Smooth muscle cell (in vitro differentiated cells): ENCODE data around the gene MVB12B. TPM values are rescaled to one million over a fixed set of nuclear protein-coding genes. Genes with fewer than 3 reads are reported as not detected.

Experiments
- DNase-seq: peaks from one replicate; lab custom pipeline; 2025; ENCODE audit not compliant: unreplicated experiment; lab: John Stamatoyannopoulos, UW
- H2AFZ ChIP-seq: fragments of 200-600 bp; sonication (generic); 2 replicates; pipeline ENCODE4 v1.6.0; 2016; ENCODE audit warnings: antibody characterized with exemption, low read depth, mild to moderate bottlenecking
- H3F3A ChIP-seq: fragments of 200-600 bp; sonication (generic); 2 replicates; pipeline ENCODE4 v1.6.0; 2017; ENCODE audit warnings: antibody characterized with exemption, low read depth
- H3K27ac ChIP-seq: fragments of 200-600 bp; sonication (generic); 2 replicates; pipeline ENCODE4 v1.5.1; 2016; ENCODE audit warnings: low read depth, mild to moderate bottlenecking
- H3K27me3 ChIP-seq: fragments of 200-600 bp; sonication (generic); 2 replicates; pipeline ENCODE4 v1.6.1; 2016; ENCODE audit warnings: low read depth, mild to moderate bottlenecking
- H3K36me3 ChIP-seq: fragments of 200-600 bp; sonication (generic); 2 replicates; pipeline ENCODE4 v1.5.1; 2016; ENCODE audit warnings: low read depth
- H3K4me1 ChIP-seq: fragments of 200-600 bp; sonication (generic); 2 replicates; pipeline ENCODE4 v1.5.1; 2016; ENCODE audit warnings: low read depth
- H3K4me2 ChIP-seq: fragments of 200-600 bp; sonication (generic); 2 replicates; pipeline ENCODE4 v1.6.0; 2016; ENCODE audit warnings: mild to moderate bottlenecking
- H3K4me3 ChIP-seq: fragments of 200-600 bp; sonication (generic); 2 replicates; pipeline ENCODE4 v1.5.1; 2016; ENCODE audit warnings: mild to moderate bottlenecking
- H3K79me2 ChIP-seq: fragments of 200-600 bp; sonication (generic); 2 replicates; pipeline ENCODE4 v1.6.0; 2016; ENCODE audit warnings: low read depth, mild to moderate bottlenecking
- H3K9ac ChIP-seq: fragments of 200-600 bp; sonication (generic); 2 replicates; pipeline ENCODE4 v1.6.0; 2016; ENCODE audit warnings: low read depth
- H3K9me3 ChIP-seq: fragments of 200-600 bp; sonication (generic); replicated peaks from 2 replicates; pipeline ENCODE4 v1.5.1; 2016; ENCODE audit warnings: low read depth
- H4K20me1 ChIP-seq: fragments of 200-600 bp; sonication (generic); 2 replicates; pipeline ENCODE4 v1.6.0; 2016; ENCODE audit warnings: low read depth
- WGBS: methylation state at CpG from one replicate; pipeline ENCODE4 v1.1.7; 2016; ENCODE audit warnings: low lambda C conversion rate; 5-methylcytosine and 5-hydroxymethylcytosine counted together
- polyA plus RNA-seq: library from polyadenylated mRNA; unstranded; fragments of >200 nt; fragmentation: Nextera tagmentation; extraction: Ambion mirVana; gene quantifications from 2 replicates; pipeline ENCODE4 v1.2.1, GENCODE V29; 2016
- total RNA-seq: library from RNA; depleted of rRNA; stranded (reverse); fragments of >200 nt; gene quantifications from 2 replicates; pipeline ENCODE4 v1.2.3, GENCODE V29; 2014
- TF ChIP-seq, protein P1 (sequence below): fragments of 200-600 bp; sonication (generic); IDR thresholded peaks from 2 replicates; pipeline ENCODE4 v1.5.1; 2017; ENCODE audit warnings: borderline replicate concordance, mild to moderate bottlenecking, antibody characterized with exemption; ENCODE audit not compliant: insufficient read depth, poor library complexity, severe bottlenecking

MVB12B gene
- total and polyA plus RNA-seq, 2 experiments from 2014 or later, result 4.3 to 5.4 TPM

DNA sequence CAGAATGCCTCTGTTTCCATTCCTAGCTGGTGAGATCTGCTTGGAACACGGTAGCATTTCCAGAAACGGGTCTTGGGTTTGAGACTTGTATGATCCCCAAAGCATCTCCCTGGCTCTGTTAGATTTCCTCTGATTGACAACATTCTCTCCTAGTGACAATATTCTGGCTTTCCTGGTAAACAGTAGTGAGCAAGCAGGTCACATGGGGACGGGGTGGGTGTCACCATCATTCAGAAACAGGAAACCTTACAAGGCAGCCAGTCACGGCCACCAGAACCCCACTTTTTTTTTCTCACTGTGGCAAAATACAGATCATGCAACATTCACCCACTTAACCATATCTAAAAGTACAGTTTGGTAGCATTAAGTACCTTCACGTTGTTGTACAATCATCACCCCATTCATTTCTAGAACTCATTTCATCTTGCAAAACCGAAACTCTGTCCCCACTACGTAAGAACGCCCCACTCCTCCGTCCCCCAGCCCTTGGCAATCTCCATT, 197.0 kb downstream of the MVB12B start:
- no peak for DNase-seq

DNA sequence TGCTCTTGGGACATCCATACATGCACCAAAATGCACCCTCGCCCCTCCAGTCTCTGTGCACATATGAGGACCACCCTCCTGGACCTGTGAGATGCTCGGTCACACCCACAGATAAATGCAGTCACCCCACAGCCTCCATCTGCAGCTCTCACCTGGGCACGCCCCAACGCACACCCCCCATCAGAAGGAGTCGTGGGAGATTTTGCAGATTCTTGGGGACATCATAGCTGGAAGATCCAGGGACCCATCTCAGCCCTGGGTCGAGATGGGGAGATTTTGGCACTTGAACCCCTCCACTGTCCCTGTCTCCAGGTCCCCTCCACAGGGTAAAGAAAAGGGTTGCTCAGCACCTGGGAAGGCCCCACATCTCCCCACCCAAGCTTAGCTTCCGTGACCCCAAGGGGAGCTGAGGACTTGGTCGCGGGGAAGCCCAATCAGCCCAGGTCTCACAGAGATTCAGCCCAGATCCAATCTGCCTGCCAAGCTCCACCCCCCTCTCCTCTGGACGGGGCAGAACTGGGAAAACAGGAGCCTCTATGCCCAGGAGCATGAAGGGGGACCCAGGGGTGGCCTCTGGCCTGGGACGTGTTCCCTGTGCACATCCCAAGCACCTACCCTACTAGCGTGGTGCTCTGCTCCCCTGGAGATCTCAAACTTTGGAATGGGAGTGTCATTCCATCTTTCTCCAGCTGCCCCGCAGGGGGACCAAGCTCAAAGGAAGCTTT, 197.9 kb downstream of the MVB12B start:
- Histone ChIP-seq H2AFZ (no peak overlapping the region), H3F3A (no peaks in the 10 kb centered on the region), H3K27me3 (peaks cover 11% of the 10 kb centered on the region), H3K4me3 (no peak overlapping the region), H3K79me2 (no peaks in the 10 kb centered on the region), H3K4me2 (no peak overlapping the region), H4K20me1 (no peaks in the 10 kb centered on the region), H3K27ac (no peak overlapping the region), H3K36me3 (no peaks in the 10 kb centered on the region), H3K9ac (no peak overlapping the region), H3K9me3 (no peaks in the 10 kb centered on the region), H3K4me1 (peaks cover 28% of the 10 kb centered on the region)
- TF ChIP-seq, protein P1, sequence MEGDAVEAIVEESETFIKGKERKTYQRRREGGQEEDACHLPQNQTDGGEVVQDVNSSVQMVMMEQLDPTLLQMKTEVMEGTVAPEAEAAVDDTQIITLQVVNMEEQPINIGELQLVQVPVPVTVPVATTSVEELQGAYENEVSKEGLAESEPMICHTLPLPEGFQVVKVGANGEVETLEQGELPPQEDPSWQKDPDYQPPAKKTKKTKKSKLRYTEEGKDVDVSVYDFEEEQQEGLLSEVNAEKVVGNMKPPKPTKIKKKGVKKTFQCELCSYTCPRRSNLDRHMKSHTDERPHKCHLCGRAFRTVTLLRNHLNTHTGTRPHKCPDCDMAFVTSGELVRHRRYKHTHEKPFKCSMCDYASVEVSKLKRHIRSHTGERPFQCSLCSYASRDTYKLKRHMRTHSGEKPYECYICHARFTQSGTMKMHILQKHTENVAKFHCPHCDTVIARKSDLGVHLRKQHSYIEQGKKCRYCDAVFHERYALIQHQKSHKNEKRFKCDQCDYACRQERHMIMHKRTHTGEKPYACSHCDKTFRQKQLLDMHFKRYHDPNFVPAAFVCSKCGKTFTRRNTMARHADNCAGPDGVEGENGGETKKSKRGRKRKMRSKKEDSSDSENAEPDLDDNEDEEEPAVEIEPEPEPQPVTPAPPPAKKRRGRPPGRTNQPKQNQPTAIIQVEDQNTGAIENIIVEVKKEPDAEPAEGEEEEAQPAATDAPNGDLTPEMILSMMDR, result no peak
- WGBS, result 84% methylated on average over 13 of the region's 13 CpGs
- DNase-seq, result no peak

More for the DNA sequence above, 197.0 kb downstream of the MVB12B start:
- Histone ChIP-seq H3K4me1 (peaks cover 28% of the 10 kb centered on the region), H3K4me2 (no peak overlapping the region), H3K4me3 (no peak overlapping the region), H3K27ac (no peak overlapping the region), H4K20me1 (no peaks in the 10 kb centered on the region), H2AFZ (no peak overlapping the region), H3K36me3 (no peaks in the 10 kb centered on the region), H3K9ac (no peak overlapping the region), H3K27me3 (peaks cover 11% of the 10 kb centered on the region), H3K79me2 (no peaks in the 10 kb centered on the region), H3F3A (no peaks in the 10 kb centered on the region), H3K9me3 (no peaks in the 10 kb centered on the region)
- WGBS, result 81% methylated on average over 9 of the region's 9 CpGs
- TF ChIP-seq, protein P1, result no peak

DNA sequence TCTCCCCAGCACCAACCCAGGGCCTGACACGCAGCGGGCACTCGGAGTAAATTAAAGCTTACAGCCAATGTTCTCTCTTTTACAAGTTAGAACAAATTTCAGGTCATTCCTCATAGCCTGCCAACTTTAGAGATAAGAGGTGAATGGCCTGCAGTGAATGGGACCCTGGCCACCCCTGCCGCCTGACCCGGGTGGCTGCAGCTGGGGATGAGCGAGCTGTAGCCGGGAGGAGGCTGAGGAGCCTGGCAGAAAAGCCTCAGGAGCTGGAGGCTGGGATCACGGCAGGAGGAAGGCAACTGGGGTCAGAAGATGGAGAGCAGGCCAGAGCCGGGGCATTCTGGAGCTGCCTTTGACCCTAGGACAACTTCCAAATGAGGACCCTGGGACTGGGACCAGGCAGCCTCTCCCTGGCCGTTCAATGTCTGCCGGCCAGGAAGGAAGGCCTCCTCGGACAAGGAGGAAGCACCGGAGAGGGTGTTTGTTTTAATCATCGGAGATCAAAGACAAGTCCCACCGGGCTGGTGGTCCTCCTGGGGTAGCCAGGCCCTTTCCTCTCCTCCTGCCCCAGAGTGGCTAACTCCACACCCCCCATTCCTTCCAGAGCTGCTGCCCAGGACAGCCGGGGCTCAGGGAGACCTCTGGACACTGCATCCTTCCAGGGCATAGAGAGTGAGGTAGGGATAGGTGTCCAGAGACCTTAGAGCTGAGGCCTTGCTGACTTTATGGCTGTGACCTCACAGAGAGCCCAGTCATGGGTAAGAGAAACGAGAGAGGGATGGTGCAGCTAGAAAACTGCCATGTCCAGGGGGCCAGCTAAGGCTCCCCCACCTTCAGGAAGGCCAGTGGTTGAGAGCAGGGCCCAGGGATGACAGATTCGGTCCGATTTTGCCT, 199.8 kb downstream of the MVB12B start:
- WGBS, result 88% methylated on average over 19 of the region's 19 CpGs

More for the DNA sequence above, 199.8 kb downstream of the MVB12B start:
- no peaks in the 10 kb centered on the region for H3F3A ChIP-seq
- no peaks in the 10 kb centered on the region for H3K9me3 ChIP-seq
- TF ChIP-seq, protein P1, result no peak
- no peaks in the 10 kb centered on the region for H4K20me1 ChIP-seq
- no peak for DNase-seq
- no peaks in the 10 kb centered on the region for H3K36me3 ChIP-seq
- no peak overlapping the region for H3K4me3 ChIP-seq
- no peak overlapping the region for H3K9ac ChIP-seq
- no peak overlapping the region for H3K27ac ChIP-seq
- no peaks in the 10 kb centered on the region for H3K79me2 ChIP-seq
- no peaks in the 10 kb centered on the region for H3K27me3 ChIP-seq
- H3K4me1 ChIP-seq, result peaks cover 16% of the 10 kb centered on the region
- no peak overlapping the region for H2AFZ ChIP-seq
- no peak overlapping the region for H3K4me2 ChIP-seq
